Breast epithelium (tissue), 4 donors: ENCODE measurements around the gene MINDY4. TPM values are rescaled to one million over a fixed set of nuclear protein-coding genes. Genes with fewer than 3 reads are reported as not detected.

Source experiments
- DNase-seq, 2 donors: peaks; one replicate each; pipeline ENCODE4 v3.0.0-alpha.2; 2019; ENCODE audit warnings: low spot score in 2 of 2
- H3K27ac ChIP-seq, 2 donors: fragments of 200-600 bp; sonication (generic) in 1 of 2; one replicate each; pipeline ENCODE4 v1.5.1; 2016 to 2019; ENCODE audit warnings: mild to moderate bottlenecking in 1 of 2
- H3K27me3 ChIP-seq, 2 donors: fragments of 200-600 bp; sonication (generic) in 1 of 2; one replicate each; pipeline versions ENCODE4 v1.5.1 to v1.6.0; 2017 to 2019; ENCODE audit warnings: control low read depth in 1 of 2, mild to moderate bottlenecking in 1 of 2
- H3K36me3 ChIP-seq: fragments of 200-600 bp; one replicate; pipeline ENCODE4 v1.5.1; 2019
- H3K4me1 ChIP-seq, 2 donors: fragments of 200-600 bp; sonication (generic); one replicate each; pipeline ENCODE4 v1.5.1; 2016 to 2019; ENCODE audit warnings: control low read depth in 1 of 2
- H3K4me3 ChIP-seq, 3 donors: fragments of 200-600 bp; sonication (generic); 1 replicate in 2 of 3; 2 replicates in 1 of 3; pipeline ENCODE4 v1.5.1; 2016 to 2019; ENCODE audit warnings: mild to moderate bottlenecking in 3 of 3, moderate library complexity in 2 of 3
- H3K9me3 ChIP-seq, 2 donors: fragments of 200-600 bp; sonication (generic) in 1 of 2; one replicate each; pipeline ENCODE4 v1.5.1; 2016 to 2019; ENCODE audit warnings: control low read depth in 1 of 2
- CTCF ChIP-seq, 3 donors: fragments of 450-650 bp; IDR thresholded peaks; one replicate each; pipeline ENCODE4 v1.5.1; 2016 to 2017; ENCODE audit warnings: antibody characterized with exemption in 3 of 3, mild to moderate bottlenecking in 3 of 3, moderate library complexity in 3 of 3
- POLR2A ChIP-seq: fragments of 450-650 bp; IDR thresholded peaks from one replicate; pipeline ENCODE4 v1.6.1; 2016; ENCODE audit warnings: antibody characterized with exemption, mild to moderate bottlenecking, moderate library complexity
- POLR2AphosphoS5 ChIP-seq, 3 donors: sonication (generic); formaldehyde crosslinking; IDR thresholded peaks; one replicate each; pipeline ENCODE4 v1.6.1; 2017; ENCODE audit warnings: antibody characterized with exemption in 3 of 3
- intact Hi-C: fragments of 100-400 bp; cut with DNase I; formaldehyde crosslinking; loops from one replicate; pipeline ENCODE4 v1.15.1; 2023; ENCODE audit warnings: low total_unique reads
- total RNA-seq, 3 donors: library from RNA; depleted of rRNA; stranded (reverse); fragments of >200 nt; gene quantifications; one replicate each; pipeline ENCODE4 v1.1.0, GENCODE V29; 2016

Gene MINDY4
- total RNA-seq, 3 donors from 2014 or later = 5.6 to 14.9 (median 13.8) TPM

GRCh38 chr7:30879139-30880124 is 108.2 kb downstream of the MINDY4 start:
- TF ChIP-seq CTCF (IDR thresholded peaks at IDR 0.05) = no peak
- TF ChIP-seq POLR2AphosphoS5 (IDR thresholded peaks at IDR 0.05) = no peak
- TF ChIP-seq POLR2A = no peak
- H3K4me3 ChIP-seq = no peak overlapping the region
- DNase-seq = no peak
- H3K27ac ChIP-seq = no peak overlapping the region
- peaks cover 0 to 3% of the 10 kb centered on the region in 2 donors for H3K9me3 ChIP-seq
- intact Hi-C loops = no loop called here
- H3K27me3 ChIP-seq = no peaks in the 10 kb centered on the region
- H3K4me1 ChIP-seq = no peaks in the 10 kb centered on the region
- H3K36me3 ChIP-seq = no peaks in the 10 kb centered on the region

GRCh38 chr7:30880125-30880720 is 109.0 kb downstream of the MINDY4 start:
- Histone ChIP-seq H3K4me3 (no peak overlapping the region), H3K27ac (peak overlapping the region in 1 of 2 donors; percentile 34), H3K9me3 (no peaks in the 10 kb centered on the region), H3K4me1 (no peaks in the 10 kb centered on the region), H3K27me3 (no peaks in the 10 kb centered on the region), H3K36me3 (no peaks in the 10 kb centered on the region)
- TF ChIP-seq POLR2A = no peak
- no peak for TF ChIP-seq POLR2AphosphoS5 (IDR thresholded peaks at IDR 0.05)
- no peak for TF ChIP-seq CTCF (IDR thresholded peaks at IDR 0.05)
- peak in 1 of 2 donors; percentile 28 for DNase-seq
- intact Hi-C loops = no loop called here

GRCh38 chr7:30880941-30881340 is 109.7 kb downstream of the MINDY4 start:
- Histone ChIP-seq H3K27ac (no peak overlapping the region), H3K27me3 (no peaks in the 10 kb centered on the region), H3K4me3 (no peak overlapping the region), H3K36me3 (no peaks in the 10 kb centered on the region), H3K9me3 (no peaks in the 10 kb centered on the region), H3K4me1 (no peaks in the 10 kb centered on the region)
- intact Hi-C loops = no loop called here
- no peak for DNase-seq
- TF ChIP-seq POLR2A (no peak), POLR2AphosphoS5 (IDR thresholded peaks at IDR 0.05) (no peak), CTCF (IDR thresholded peaks at IDR 0.05) (no peak)

GRCh38 chr7:30881448-30881847 is 110.2 kb downstream of the MINDY4 start:
- H3K27ac ChIP-seq = no peak overlapping the region

More at GRCh38 chr7:30881448-30881847, 110.2 kb downstream of the MINDY4 start:
- intact Hi-C loops = no loop called here
- no peak for DNase-seq
- Histone ChIP-seq H3K4me1 (no peaks in the 10 kb centered on the region), H3K36me3 (no peaks in the 10 kb centered on the region), H3K4me3 (no peak overlapping the region), H3K27me3 (no peaks in the 10 kb centered on the region), H3K9me3 (no peaks in the 10 kb centered on the region)
- TF ChIP-seq POLR2AphosphoS5 (IDR thresholded peaks at IDR 0.05) (no peak), POLR2A (no peak), CTCF (IDR thresholded peaks at IDR 0.05) (no peak)
